Kidney (tissue), 14 donors: Measurements from ENCODE around the gene SIRT3. TPM values are rescaled to one million over a fixed set of nuclear protein-coding genes. Genes with fewer than 3 reads are reported as not detected.

ENCODE experiments used
- DNase-seq, 5 donors: peaks; one replicate each; pipeline ENCODE4 v3.0.0-alpha.2; 2013 to 2020
- FAIRE-seq: peaks from 2 replicates; lab custom pipeline; 2012; peaks lifted over from hg19 to GRCh38; lab: Jason Lieb, UNC
- H3K27ac ChIP-seq, 2 donors: one replicate each; pipeline ENCODE4 v1.7.0; 2013; ENCODE audit warnings: low read depth in 2 of 2, low read length in 2 of 2, inconsistent platforms in 1 of 2
- H3K27me3 ChIP-seq: one replicate; pipeline ENCODE4 v1.7.1; 2013; ENCODE audit warnings: low read length, inconsistent platforms; ENCODE audit not compliant: control insufficient read depth, insufficient read depth
- H3K36me3 ChIP-seq, 3 donors: one replicate each; pipeline versions ENCODE4 v1.7.0 to v1.7.1; 2013; ENCODE audit warnings: low read length in 3 of 3, control low read depth in 1 of 3, inconsistent platforms in 1 of 3; ENCODE audit not compliant: insufficient read depth in 3 of 3, control insufficient read depth in 2 of 3
- H3K4me1 ChIP-seq, 3 donors: one replicate each; pipeline versions ENCODE4 v1.7.0 to v1.7.1; 2013; ENCODE audit warnings: low read length in 3 of 3, inconsistent platforms in 1 of 3, low read depth in 1 of 3; ENCODE audit not compliant: control insufficient read depth in 2 of 3, insufficient read depth in 2 of 3
- H3K4me3 ChIP-seq, 3 donors: one replicate each; pipeline versions ENCODE4 v1.7.0 to v1.8.1; 2013; ENCODE audit warnings: low read length in 3 of 3, control low read depth in 1 of 3, inconsistent platforms in 1 of 3
- H3K9ac ChIP-seq, 3 donors: one replicate each; pipeline versions ENCODE4 v1.7.0 to v1.7.1; 2013; ENCODE audit warnings: low read length in 3 of 3, control low read depth in 1 of 3, inconsistent platforms in 1 of 3
- H3K9me3 ChIP-seq, 3 donors: one replicate each; pipeline versions ENCODE4 v1.7.0 to v1.7.1; 2013; ENCODE audit warnings: low read length in 3 of 3, control low read depth in 1 of 3, inconsistent platforms in 1 of 3; ENCODE audit not compliant: control insufficient read depth in 2 of 3, insufficient read depth in 1 of 3
- intact Hi-C: fragments of 100-400 bp; cut with DNase I; formaldehyde crosslinking; loops from one replicate; pipeline ENCODE4 v1.11.1; 2022
- polyA plus RNA-seq: library from polyadenylated mRNA; stranded (reverse); fragments of 350-450 nt; fragmentation: Illumina TruSeq; extraction: RNeasy Lipid Tissue Mini Kit (QIAGEN cat#74804); gene quantifications from one replicate; pipeline ENCODE4 v1.2.3, GENCODE V29; 2014; ENCODE audit warnings: low read depth, low replicate concordance; ENCODE audit not compliant: insufficient read depth
- total RNA-seq: library from RNA; stranded (reverse); fragmentation: NEBNext Ultra II Directional; extraction: Animal tissue kit (Norgen Biotek cat#: 25700); gene quantifications from one replicate; pipeline ENCODE4 v1.2.1, GENCODE V29; 2021
- TF ChIP-seq, protein P1 (sequence below): IDR thresholded peaks from 3 replicates; pipeline ENCODE4 v1.5.1; 2012; ENCODE audit warnings: mild to moderate bottlenecking, moderate library complexity, borderline replicate concordance; ENCODE audit not compliant: insufficient read depth; ENCODE audit errors: extremely low read depth
- donor health status: control.
- donor health status: control.
- donor health status: control.
- donor health status: control.
- donor health status: control.
- donor health status: DM: yes; HTN: yes; CAD: no.
- donor health status: Normal renal cell carcinoma (clear cell type).

Gene SIRT3
- total and polyA plus RNA-seq, 2 donors from 2014 or later: 28.3 to 28.7 TPM

DNA sequence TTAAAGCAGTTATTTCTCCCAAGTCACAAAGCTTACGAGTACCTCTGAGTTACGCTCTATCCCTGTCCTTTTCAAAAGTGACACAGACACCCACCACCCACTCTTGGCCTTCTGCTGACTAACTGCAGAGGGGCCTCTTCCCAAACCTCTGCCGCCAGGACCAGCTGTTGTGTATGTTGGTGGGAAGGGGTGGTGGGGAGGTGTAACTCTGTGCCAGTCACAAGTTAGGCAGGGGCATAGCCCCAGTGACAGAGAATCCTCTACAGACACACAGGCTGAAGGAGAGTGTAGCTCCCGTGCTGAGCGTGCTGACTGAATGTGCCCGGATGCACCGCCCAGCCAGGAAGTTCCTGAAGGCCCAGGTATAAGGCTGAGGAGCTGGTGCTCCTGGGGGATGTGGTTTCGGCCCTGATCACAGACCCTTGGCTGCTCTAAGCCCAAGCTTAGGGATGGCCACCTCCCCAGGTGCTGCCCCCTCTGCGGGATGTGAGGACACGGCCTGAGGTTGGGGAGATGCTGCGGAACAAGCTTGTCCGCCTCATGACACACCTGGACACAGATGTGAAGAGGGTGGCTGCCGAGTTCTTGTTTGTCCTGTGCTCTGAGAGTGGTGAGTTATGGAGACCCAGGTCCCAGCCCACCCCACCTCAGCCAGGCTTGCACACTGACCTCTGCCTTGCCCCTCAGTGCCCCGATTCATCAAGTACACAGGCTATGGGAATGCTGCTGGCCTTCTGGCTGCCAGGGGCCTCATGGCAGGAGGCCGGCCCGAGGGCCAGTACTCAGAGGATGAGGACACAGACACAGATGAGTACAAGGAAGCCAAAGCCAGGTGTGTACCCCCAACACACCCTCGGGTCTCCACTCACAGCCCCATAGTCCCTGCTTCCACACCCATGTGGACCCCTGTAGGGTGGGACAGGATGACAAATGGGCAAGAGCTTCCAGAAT is 23.7 kb downstream of the SIRT3 start:
- H3K27me3 ChIP-seq: no peaks in the 10 kb centered on the region
- H3K36me3 ChIP-seq: peaks cover 2 to 52% (median 42%) of the 10 kb centered on the region in 3 donors
- H3K9me3 ChIP-seq: no peaks in the 10 kb centered on the region
- H3K4me1 ChIP-seq: peaks cover 0 to 23% (median 6%) of the 10 kb centered on the region in 3 donors
- intact Hi-C loops: no loop called here
- peak in 1 of 5 donors; percentile 53 for DNase-seq
- TF ChIP-seq, protein P1, sequence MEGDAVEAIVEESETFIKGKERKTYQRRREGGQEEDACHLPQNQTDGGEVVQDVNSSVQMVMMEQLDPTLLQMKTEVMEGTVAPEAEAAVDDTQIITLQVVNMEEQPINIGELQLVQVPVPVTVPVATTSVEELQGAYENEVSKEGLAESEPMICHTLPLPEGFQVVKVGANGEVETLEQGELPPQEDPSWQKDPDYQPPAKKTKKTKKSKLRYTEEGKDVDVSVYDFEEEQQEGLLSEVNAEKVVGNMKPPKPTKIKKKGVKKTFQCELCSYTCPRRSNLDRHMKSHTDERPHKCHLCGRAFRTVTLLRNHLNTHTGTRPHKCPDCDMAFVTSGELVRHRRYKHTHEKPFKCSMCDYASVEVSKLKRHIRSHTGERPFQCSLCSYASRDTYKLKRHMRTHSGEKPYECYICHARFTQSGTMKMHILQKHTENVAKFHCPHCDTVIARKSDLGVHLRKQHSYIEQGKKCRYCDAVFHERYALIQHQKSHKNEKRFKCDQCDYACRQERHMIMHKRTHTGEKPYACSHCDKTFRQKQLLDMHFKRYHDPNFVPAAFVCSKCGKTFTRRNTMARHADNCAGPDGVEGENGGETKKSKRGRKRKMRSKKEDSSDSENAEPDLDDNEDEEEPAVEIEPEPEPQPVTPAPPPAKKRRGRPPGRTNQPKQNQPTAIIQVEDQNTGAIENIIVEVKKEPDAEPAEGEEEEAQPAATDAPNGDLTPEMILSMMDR: no peak
- no peak overlapping the region for H3K4me3 ChIP-seq
- H3K9ac ChIP-seq: no peak overlapping the region
- H3K27ac ChIP-seq: no peak overlapping the region
- FAIRE-seq: no peak

DNA sequence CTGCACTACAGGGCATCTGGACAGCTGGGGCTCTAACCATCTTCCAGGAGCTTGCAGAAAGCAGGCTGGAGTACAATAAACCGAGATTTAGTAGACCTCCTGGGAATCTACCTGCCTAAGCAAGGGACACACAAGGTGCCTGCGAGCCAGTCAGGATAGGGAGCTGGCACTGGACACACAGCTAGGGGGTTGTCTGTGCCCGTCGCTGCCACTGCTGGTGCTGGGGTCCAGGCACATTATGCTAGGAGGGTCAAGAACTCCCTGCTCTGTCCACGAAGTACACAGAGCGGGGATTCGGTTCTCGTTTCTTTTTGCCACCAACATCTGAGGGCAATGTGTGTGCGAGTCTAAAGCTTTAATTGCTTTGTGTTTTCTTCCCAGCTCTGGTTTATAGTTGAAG is 24.4 kb downstream of the SIRT3 start:
- Histone ChIP-seq H3K4me3 (no peak overlapping the region), H3K27me3 (no peaks in the 10 kb centered on the region), H3K36me3 (peaks cover 2 to 52% (median 42%) of the 10 kb centered on the region in 3 donors), H3K4me1 (peaks cover 0 to 23% (median 6%) of the 10 kb centered on the region in 3 donors), H3K9ac (no peak overlapping the region), H3K9me3 (no peaks in the 10 kb centered on the region), H3K27ac (no peak overlapping the region)
- DNase-seq (peak in 1 of 5 donors; percentile 64), FAIRE-seq (no peak)
- intact Hi-C loops: no loop called here
- TF ChIP-seq, protein P1: no peak

DNA sequence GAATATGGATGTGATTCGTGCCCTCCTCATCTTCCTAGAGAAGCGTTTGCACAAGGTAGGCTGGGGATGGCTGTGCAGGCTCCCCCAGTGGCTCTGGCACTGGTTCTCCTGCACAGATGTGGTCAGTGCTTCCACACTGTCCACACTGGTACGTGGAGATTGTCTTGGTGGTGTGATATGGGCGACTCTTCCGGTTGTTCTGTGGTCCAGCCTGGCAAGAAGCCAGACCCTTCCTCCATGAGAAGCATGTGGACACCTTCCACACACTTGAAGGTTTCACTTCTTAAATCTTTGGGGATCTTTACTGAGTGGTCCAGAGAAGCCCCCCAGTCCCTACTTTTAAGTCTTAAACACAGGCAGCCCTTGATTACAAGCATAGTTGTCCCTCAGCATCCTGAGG is 24.8 kb downstream of the SIRT3 start:
- no peaks in the 10 kb centered on the region for H3K9me3 ChIP-seq
- DNase-seq (peak in 1 of 5 donors; percentile 36), FAIRE-seq (no peak)
- intact Hi-C loops: no loop called here
- TF ChIP-seq, protein P1: no peak
- H3K9ac ChIP-seq: no peak overlapping the region
- no peak overlapping the region for H3K27ac ChIP-seq
- H3K36me3 ChIP-seq: peaks cover 2 to 52% (median 42%) of the 10 kb centered on the region in 3 donors
- no peak overlapping the region for H3K4me3 ChIP-seq
- H3K27me3 ChIP-seq: no peaks in the 10 kb centered on the region
- H3K4me1 ChIP-seq: peaks cover 0 to 25% (median 6%) of the 10 kb centered on the region in 3 donors
